ENCODE measurements around the gene VAV2.
"Not testable (repeated sequence)": the region's sequence is repeated elsewhere in the genome, so short reads cannot be mapped to it uniquely, and the experiment has no call there.

Gene VAV2

DNA sequence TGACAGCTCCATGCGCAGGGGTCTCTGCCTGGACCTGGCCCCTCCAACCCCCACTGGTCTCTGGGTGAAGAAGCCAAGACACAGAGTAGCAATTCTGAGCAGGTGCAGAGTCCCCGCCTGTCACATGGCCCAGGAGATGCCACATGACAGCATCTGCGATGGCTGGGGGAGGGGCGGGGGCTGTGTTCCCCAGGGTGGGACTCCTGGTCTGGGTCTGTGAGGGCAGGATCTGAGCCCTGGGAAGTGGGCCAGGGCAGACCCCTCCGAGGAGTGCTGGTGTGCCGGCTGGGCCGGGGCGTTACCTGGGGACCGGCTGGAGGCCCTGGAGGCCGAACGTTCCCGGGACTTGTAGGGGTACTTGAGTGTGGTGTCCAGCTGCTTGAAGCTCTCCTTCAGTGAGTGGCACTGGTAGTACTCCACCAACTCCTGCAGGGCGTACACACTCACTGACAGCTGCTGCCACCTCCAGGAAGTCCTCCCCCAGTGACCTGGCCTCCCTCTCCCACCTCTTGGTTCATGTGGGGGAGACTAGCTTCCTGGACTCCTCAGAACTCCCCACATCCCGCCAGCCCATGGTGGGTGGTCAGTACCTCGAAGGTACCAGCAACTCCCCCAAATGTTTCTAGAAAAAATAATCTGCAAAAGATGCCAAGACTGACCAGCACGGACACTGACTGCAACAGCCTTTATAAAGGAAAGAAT lies 221.9 kb downstream of the VAV2 start:
- TF ChIP-seq, protein P1, sequence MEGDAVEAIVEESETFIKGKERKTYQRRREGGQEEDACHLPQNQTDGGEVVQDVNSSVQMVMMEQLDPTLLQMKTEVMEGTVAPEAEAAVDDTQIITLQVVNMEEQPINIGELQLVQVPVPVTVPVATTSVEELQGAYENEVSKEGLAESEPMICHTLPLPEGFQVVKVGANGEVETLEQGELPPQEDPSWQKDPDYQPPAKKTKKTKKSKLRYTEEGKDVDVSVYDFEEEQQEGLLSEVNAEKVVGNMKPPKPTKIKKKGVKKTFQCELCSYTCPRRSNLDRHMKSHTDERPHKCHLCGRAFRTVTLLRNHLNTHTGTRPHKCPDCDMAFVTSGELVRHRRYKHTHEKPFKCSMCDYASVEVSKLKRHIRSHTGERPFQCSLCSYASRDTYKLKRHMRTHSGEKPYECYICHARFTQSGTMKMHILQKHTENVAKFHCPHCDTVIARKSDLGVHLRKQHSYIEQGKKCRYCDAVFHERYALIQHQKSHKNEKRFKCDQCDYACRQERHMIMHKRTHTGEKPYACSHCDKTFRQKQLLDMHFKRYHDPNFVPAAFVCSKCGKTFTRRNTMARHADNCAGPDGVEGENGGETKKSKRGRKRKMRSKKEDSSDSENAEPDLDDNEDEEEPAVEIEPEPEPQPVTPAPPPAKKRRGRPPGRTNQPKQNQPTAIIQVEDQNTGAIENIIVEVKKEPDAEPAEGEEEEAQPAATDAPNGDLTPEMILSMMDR (conservative IDR thresholded peaks at IDR 0.05): no peak
- no peak overlapping the region for H3K27ac ChIP-seq

DNA sequence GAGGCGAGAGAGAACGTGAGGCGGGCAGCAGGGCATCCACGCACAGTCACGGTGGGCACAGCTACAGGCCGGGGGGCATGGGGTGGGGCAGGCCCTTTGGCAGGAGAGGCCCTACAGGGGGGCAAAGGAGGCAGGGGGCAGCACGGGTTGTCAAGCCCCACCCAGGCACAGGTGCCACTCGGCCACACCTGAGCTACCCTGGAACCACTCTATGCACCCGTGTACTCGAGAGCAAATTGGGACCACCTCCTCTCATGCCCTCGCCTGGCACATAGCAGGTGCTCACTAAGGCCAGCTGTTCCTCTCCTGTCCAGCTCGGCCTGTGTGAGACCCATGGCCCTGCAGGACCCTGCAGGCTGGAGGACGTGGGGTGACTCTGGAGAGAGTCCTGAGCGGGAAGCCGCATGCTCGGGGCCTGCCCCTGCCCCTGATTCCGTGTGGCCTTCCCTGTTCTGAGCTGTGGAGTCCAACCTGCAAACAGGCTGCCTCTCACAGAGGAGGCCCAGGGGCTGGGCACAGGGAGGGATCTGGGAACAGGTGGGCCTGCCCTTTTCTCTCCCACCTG lies 222.5 kb downstream of the VAV2 start:
- TF ChIP-seq, protein P1 (conservative IDR thresholded peaks at IDR 0.05): no peak

DNA sequence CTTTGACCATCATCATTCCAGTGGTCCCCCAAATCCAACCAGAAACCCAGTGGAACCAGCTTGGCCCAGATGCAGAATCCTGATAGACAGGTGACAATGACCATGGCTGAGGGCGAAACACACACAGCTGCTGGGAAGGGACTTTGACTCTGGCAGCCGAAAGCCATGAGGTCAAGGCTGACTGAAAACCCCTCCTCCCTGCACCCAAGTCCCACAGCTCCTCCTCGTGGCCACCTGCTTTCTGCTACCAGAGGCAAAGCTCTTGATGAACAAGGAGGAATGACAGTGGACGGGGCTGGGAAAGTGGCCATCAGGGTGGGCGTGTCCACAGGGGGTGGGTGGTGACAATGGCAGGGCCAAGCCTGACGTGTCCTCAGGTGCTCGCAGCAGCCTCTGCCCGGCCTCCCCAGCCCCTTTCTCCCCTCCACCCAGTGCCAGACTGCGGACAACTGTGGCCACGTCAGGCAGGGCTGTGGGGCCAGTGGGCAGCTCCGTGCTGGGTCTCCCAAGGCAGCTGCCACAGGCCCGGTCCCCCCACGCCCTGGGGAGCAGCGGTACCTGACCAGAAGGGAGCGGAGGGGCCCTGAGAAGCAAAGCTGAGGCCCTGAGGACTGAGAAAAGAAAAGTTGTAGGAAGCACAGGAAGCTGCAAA lies 223.1 kb downstream of the VAV2 start:
- no peak overlapping the region for H3K27ac ChIP-seq
- TF ChIP-seq, protein P1 (conservative IDR thresholded peaks at IDR 0.05): no peak

More for the DNA sequence above, 222.5 kb downstream of the VAV2 start:
- no peak overlapping the region for H3K27ac ChIP-seq

DNA sequence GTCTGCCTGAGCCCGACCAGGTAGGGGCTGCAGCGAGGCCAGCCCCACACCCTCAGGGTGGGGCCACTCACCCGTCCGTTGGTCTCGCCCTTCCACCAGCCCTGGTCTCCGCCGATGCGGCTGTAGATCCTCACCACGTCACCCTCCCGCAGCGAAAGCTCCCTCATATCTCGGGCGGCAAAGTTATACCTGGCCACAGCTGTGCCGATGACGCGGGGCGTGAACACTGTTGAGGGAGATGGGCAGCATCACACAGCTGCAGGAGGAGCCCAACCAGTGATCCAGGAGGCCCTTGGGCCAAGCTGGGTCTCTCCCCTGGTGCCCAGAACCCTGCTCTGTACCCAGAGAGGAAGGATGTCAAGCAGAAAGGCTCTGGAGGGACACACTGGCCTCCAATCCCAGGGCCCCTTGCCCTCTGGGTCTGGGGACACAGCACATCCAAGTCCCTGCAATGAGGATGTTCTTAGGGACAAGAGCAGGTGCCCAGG lies 223.7 kb downstream of the VAV2 start:
- TF ChIP-seq, protein P1 (conservative IDR thresholded peaks at IDR 0.05): no peak
- no peak overlapping the region for H3K27ac ChIP-seq

DNA sequence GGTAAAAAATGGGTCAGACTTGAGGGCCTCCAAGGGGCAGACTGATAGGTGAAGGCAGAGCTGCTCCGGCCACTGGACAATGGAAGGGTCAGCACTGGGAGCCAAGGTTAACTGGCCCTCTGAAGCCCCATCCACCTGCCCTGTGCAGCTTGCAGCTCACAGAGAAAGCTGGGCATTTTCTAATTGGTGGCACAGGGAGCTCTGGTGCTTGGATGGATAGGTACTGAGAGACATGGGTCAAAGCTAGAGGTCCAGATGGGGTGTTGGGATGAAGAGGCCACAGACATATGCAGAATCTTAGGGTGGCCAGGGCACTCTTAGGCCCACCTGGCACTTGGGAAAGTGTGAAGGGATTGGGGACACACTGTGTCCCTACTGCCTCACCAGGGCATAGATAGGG lies 224.5 kb downstream of the VAV2 start:
- TF ChIP-seq, protein P1 (conservative IDR thresholded peaks at IDR 0.05): no peak
- H3K27ac ChIP-seq: no peak overlapping the region

DNA sequence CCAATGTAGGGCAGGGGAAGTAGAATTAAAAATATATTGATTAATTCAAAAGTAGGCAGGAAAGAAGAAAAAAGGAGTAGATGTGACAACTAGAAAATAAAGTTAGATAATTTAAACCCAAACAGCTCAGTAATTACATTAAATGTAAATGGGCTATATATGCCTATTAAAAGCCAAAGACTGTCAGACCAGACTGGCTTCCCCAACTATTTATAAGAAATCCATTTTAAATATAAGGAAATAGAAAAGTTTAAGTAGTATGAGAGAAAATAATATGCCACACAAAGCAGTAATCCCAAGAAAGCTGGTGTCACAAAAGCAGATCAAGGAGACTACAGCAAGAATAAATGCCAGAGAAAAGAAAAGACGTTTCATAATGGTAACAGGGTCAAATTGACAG lies 225.1 kb downstream of the VAV2 start:
- no peak overlapping the region for H3K27ac ChIP-seq
- TF ChIP-seq, protein P1 (conservative IDR thresholded peaks at IDR 0.05): no peak

DNA sequence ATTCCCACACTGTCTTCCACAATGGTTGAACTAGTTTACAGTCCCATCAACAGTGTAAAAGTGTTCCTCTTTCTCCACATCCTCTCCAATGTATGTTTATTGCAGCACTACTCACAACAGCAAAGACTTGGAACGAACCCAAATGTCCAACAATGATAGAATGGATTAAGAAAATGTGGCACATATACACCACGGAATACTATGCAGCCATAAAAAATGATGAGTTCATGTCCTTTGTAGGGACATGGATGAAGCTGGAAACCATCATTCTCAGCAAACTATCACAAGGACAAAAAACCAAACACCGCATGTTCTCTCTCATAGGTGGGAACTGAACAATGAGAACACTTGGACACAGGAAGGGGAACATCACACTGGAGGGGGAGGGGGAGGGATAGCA lies 225.9 kb downstream of the VAV2 start:
- H3K27ac ChIP-seq: not testable (repeated sequence)

Measured in VCaP (cell line).